GM21367 (cell line): ENCODE measurements around the gene TRPM3.

Experiments
- ATAC-seq: cut with Tn5 transposase; IDR thresholded peaks from one replicate; pipeline ENCODE4 v1.9.1; 2021; ENCODE audit not compliant: unreplicated experiment

Gene TRPM3

GRCh38 chr9:70951749-70952727 is 169.4 kb downstream of the TRPM3 start:
- no peak for ATAC-seq

- ATAC-seq = no peak
These were observed 171.2 kb downstream of the TRPM3 start for GRCh38 chr9:70950270-70950669.

GRCh38 chr9:70949239-70949638 is 172.2 kb downstream of the TRPM3 start:
- ATAC-seq = peak; percentile 63

GRCh38 chr9:70948744-70949143 is 172.7 kb downstream of the TRPM3 start:
- ATAC-seq = no peak

GRCh38 chr9:70947511-70947910 is 173.9 kb downstream of the TRPM3 start:
- no peak for ATAC-seq

- no peak for ATAC-seq
These were observed 174.3 kb downstream of the TRPM3 start for GRCh38 chr9:70947086-70947485.

- no peak for ATAC-seq
These were observed 176.1 kb downstream of the TRPM3 start for GRCh38 chr9:70945301-70945700.

GRCh38 chr9:70941191-70941590 is 180.2 kb downstream of the TRPM3 start:
- ATAC-seq = no peak

GRCh38 chr9:70940605-70941004 is 180.8 kb downstream of the TRPM3 start:
- ATAC-seq = no peak

GRCh38 chr9:70936536-70936935 is 184.9 kb downstream of the TRPM3 start:
- ATAC-seq = no peak

- ATAC-seq = no peak
These were observed 185.6 kb downstream of the TRPM3 start for GRCh38 chr9:70935856-70936255.

- no peak for ATAC-seq
These were observed 186.8 kb downstream of the TRPM3 start for GRCh38 chr9:70934642-70935041.

GRCh38 chr9:70933321-70933720 is 188.1 kb downstream of the TRPM3 start:
- ATAC-seq = no peak

GRCh38 chr9:70932097-70932496 is 189.3 kb downstream of the TRPM3 start:
- ATAC-seq = no peak

GRCh38 chr9:70927530-70927929 is 193.9 kb downstream of the TRPM3 start:
- ATAC-seq = no peak

- ATAC-seq = peak; percentile 82
These were observed 196.4 kb downstream of the TRPM3 start for GRCh38 chr9:70924895-70925547.

GRCh38 chr9:70924380-70924779 is 197.0 kb downstream of the TRPM3 start:
- ATAC-seq = no peak

- ATAC-seq = no peak
These were observed 197.5 kb downstream of the TRPM3 start for GRCh38 chr9:70923961-70924360.

- no peak for ATAC-seq
These were observed 200.3 kb downstream of the TRPM3 start for GRCh38 chr9:70921136-70921535.

- no peak for ATAC-seq
These were observed 204.1 kb downstream of the TRPM3 start for GRCh38 chr9:70917277-70917676.

GRCh38 chr9:70911791-70912190 is 209.6 kb downstream of the TRPM3 start:
- no peak for ATAC-seq

- ATAC-seq = no peak
These were observed 210.8 kb downstream of the TRPM3 start for GRCh38 chr9:70910598-70910997.
